Ishikawa (cell line): Measurements from ENCODE around the gene WDR48.

ENCODE experiments used
- CEBPB ChIP-seq: IDR thresholded peaks from 2 replicates; pipeline ENCODE4 v1.6.1; 2012
- CREB1 ChIP-seq: IDR thresholded peaks from 2 replicates; pipeline ENCODE4 v1.6.1; 2012; ENCODE audit warnings: low read depth
- EGR1 ChIP-seq: IDR thresholded peaks from 2 replicates; pipeline ENCODE4 v1.6.1; 2012
- EP300 ChIP-seq: IDR thresholded peaks from 2 replicates; pipeline ENCODE4 v1.6.1; 2012; ENCODE audit warnings: borderline replicate concordance
- FOXM1 ChIP-seq: IDR thresholded peaks from 2 replicates; pipeline ENCODE4 v1.6.1; 2012; ENCODE audit warnings: low read depth, borderline replicate concordance
- RAD21 ChIP-seq: IDR thresholded peaks from 2 replicates; pipeline ENCODE4 v1.6.1; 2012; ENCODE audit warnings: low read depth
- REST ChIP-seq: IDR thresholded peaks from 2 replicates; pipeline ENCODE4 v1.6.1; 2012; ENCODE audit warnings: low read depth, mild to moderate bottlenecking
- TAF1 ChIP-seq: IDR thresholded peaks from 2 replicates; pipeline ENCODE4 v1.6.1; 2012; ENCODE audit warnings: low read depth, mild to moderate bottlenecking
- TCF12 ChIP-seq: IDR thresholded peaks from 2 replicates; pipeline ENCODE4 v1.6.1; 2012; ENCODE audit warnings: low read depth
- YY1 ChIP-seq: IDR thresholded peaks from 2 replicates; pipeline ENCODE4 v1.6.1; 2012; ENCODE audit warnings: low read depth
- ZBTB7A ChIP-seq: IDR thresholded peaks from 2 replicates; pipeline ENCODE4 v1.6.1; 2012; ENCODE audit warnings: low read depth
- TF ChIP-seq, protein P1 (sequence below): IDR thresholded peaks from 2 replicates; pipeline ENCODE4 v1.6.1; 2012
- TF ChIP-seq, protein P2 (sequence below): IDR thresholded peaks from 2 replicates; pipeline ENCODE4 v1.6.1; 2012

- TF ChIP-seq TAF1 (no peak), EP300 (no peak), YY1 (no peak), TCF12 (no peak), REST (no peak), CEBPB (no peak), CREB1 (no peak), FOXM1 (no peak), ZBTB7A (no peak), RAD21 (no peak), EGR1 (no peak)
- TF ChIP-seq, protein P1, sequence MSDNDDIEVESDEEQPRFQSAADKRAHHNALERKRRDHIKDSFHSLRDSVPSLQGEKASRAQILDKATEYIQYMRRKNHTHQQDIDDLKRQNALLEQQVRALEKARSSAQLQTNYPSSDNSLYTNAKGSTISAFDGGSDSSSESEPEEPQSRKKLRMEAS, result no peak
- TF ChIP-seq, protein P2, sequence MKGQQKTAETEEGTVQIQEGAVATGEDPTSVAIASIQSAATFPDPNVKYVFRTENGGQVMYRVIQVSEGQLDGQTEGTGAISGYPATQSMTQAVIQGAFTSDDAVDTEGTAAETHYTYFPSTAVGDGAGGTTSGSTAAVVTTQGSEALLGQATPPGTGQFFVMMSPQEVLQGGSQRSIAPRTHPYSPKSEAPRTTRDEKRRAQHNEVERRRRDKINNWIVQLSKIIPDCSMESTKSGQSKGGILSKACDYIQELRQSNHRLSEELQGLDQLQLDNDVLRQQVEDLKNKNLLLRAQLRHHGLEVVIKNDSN, result no peak
Measured at GRCh38 chr3:39108200-39108710, 56.4 kb downstream of the WDR48 start.
